ENCODE results near the gene CCDC179. TPM values are rescaled to one million over a fixed set of nuclear protein-coding genes. Genes with fewer than 3 reads are reported as not detected.

The CCDC179 gene
- total and polyA plus RNA-seq, 10 of the 15 experiments (the other 5 are each of a cell fraction or from before 2014, with no cell fraction given): 0.16 TPM; not detected in 9

DNA sequence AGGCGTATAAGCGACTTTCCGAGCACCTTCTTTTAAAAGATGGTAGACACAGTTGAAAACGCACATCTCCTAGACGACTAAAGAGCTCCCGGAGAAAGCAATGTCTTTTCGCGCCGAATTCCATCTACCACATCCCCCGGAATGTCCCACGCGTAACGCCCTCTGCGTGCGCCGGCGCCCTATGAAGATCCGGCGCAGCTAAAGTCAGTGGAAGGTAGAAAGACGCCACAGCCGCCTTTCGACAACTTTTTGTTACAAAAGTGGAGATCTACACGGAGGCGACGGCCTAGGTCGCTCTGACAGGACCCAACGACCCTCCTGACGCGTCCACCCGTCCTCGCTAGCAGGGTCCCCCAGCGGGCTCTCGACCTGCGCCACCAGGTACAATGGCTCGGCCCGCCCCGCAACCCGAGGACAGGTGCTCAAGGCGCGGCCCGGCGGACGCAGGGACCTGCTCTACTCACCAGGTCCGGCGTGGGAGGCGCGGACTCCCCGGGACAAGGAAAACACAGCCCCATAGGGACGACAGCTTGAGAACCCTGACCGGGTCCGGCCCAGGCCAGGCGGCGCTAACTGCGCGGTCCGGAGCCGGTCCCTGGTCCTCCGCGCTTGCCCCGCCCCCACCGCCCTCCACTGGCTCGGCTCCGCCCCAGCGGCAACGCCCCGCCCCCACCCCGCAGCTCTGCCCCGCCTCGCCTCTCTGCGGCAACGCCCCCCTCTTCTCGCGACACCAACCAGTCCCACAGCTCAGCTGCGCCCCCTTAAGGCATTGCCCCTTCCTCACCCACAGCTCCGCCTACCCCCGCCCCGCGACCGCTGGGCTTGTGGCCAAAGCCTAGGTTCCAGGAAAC lies 30.8 kb downstream of the CCDC179 start, which contains the start of gene SVIP (continued):
- TF ChIP-seq ZNF207 (IDR thresholded peaks at IDR 0.05; ENCODE audit: borderline replicate concordance): no peak
- TF ChIP-seq EED (IDR thresholded peaks at IDR 0.05; ENCODE audit: low read depth): peak; percentile 73
- TF ChIP-seq CBX3 (IDR thresholded peaks at IDR 0.05; ENCODE audit: borderline replicate concordance, low read depth): no peak
- TF ChIP-seq, protein P1, sequence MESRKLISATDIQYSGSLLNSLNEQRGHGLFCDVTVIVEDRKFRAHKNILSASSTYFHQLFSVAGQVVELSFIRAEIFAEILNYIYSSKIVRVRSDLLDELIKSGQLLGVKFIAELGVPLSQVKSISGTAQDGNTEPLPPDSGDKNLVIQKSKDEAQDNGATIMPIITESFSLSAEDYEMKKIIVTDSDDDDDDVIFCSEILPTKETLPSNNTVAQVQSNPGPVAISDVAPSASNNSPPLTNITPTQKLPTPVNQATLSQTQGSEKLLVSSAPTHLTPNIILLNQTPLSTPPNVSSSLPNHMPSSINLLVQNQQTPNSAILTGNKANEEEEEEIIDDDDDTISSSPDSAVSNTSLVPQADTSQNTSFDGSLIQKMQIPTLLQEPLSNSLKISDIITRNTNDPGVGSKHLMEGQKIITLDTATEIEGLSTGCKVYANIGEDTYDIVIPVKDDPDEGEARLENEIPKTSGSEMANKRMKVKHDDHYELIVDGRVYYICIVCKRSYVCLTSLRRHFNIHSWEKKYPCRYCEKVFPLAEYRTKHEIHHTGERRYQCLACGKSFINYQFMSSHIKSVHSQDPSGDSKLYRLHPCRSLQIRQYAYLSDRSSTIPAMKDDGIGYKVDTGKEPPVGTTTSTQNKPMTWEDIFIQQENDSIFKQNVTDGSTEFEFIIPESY (IDR thresholded peaks at IDR 0.05): no peak
- TF ChIP-seq, protein P2, sequence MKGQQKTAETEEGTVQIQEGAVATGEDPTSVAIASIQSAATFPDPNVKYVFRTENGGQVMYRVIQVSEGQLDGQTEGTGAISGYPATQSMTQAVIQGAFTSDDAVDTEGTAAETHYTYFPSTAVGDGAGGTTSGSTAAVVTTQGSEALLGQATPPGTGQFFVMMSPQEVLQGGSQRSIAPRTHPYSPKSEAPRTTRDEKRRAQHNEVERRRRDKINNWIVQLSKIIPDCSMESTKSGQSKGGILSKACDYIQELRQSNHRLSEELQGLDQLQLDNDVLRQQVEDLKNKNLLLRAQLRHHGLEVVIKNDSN (IDR thresholded peaks at IDR 0.05; ENCODE audit: borderline replicate concordance, extremely low read length, insufficient read depth, low read depth, low read length): no peak
- TF ChIP-seq, protein P3, sequence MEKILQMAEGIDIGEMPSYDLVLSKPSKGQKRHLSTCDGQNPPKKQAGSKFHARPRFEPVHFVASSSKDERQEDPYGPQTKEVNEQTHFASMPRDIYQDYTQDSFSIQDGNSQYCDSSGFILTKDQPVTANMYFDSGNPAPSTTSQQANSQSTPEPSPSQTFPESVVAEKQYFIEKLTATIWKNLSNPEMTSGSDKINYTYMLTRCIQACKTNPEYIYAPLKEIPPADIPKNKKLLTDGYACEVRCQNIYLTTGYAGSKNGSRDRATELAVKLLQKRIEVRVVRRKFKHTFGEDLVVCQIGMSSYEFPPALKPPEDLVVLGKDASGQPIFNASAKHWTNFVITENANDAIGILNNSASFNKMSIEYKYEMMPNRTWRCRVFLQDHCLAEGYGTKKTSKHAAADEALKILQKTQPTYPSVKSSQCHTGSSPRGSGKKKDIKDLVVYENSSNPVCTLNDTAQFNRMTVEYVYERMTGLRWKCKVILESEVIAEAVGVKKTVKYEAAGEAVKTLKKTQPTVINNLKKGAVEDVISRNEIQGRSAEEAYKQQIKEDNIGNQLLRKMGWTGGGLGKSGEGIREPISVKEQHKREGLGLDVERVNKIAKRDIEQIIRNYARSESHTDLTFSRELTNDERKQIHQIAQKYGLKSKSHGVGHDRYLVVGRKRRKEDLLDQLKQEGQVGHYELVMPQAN (conservative IDR thresholded peaks at IDR 0.05): peak; percentile 69
- TF ChIP-seq, protein P4, sequence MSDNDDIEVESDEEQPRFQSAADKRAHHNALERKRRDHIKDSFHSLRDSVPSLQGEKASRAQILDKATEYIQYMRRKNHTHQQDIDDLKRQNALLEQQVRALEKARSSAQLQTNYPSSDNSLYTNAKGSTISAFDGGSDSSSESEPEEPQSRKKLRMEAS (IDR thresholded peaks at IDR 0.05; ENCODE audit: low read depth, low read length): peak; percentile 43; the same call in 1 of the 2 replicates
- TF ChIP-seq RAD21 (IDR thresholded peaks at IDR 0.05; ENCODE audit: insufficient read depth, low read depth, low read length): peak; percentile 56
- peak; percentile 46; the same call in 1 of the 2 replicates for TF ChIP-seq YY1 (IDR thresholded peaks at IDR 0.05; ENCODE audit: low read depth, low read length)
- TF ChIP-seq, protein P5, sequence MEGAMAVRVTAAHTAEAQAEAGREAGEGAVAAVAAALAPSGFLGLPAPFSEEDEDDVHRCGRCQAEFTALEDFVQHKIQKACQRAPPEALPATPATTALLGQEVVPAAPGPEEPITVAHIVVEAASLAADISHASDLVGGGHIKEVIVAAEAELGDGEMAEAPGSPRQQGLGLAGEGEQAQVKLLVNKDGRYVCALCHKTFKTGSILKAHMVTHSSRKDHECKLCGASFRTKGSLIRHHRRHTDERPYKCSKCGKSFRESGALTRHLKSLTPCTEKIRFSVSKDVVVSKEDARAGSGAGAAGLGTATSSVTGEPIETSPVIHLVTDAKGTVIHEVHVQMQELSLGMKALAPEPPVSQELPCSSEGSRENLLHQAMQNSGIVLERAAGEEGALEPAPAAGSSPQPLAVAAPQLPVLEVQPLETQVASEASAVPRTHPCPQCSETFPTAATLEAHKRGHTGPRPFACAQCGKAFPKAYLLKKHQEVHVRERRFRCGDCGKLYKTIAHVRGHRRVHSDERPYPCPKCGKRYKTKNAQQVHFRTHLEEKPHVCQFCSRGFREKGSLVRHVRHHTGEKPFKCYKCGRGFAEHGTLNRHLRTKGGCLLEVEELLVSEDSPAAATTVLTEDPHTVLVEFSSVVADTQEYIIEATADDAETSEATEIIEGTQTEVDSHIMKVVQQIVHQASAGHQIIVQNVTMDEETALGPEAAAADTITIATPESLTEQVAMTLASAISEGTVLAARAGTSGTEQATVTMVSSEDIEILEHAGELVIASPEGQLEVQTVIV (IDR thresholded peaks at IDR 0.05; ENCODE audit: borderline replicate concordance, partially characterized antibody): no peak
- no peak for TF ChIP-seq KLF5 (IDR thresholded peaks at IDR 0.05; ENCODE audit: partially characterized antibody)
- TF ChIP-seq ZZZ3 (IDR thresholded peaks at IDR 0.05; ENCODE audit: control insufficient read depth, insufficient read length, low read depth): no peak
- TF ChIP-seq SPI1 (IDR thresholded peaks at IDR 0.05; ENCODE audit: borderline replicate concordance, insufficient read depth, low read depth, low read length): 0 out of 2 replicates have a peak, but pooled peaks have one; percentile 17
- TF ChIP-seq PAX5 (IDR thresholded peaks at IDR 0.05; ENCODE audit: borderline replicate concordance, low read depth, low read length): no peak
- peak in 1 of 2 experiments; percentile 44; a peak in 1 of 3 replicates for TF ChIP-seq EGR1 (IDR thresholded peaks at IDR 0.05; ENCODE audit: borderline replicate concordance in 1 of 2, low read depth in 2 of 2, low read length in 2 of 2)
- TF ChIP-seq, protein P6, sequence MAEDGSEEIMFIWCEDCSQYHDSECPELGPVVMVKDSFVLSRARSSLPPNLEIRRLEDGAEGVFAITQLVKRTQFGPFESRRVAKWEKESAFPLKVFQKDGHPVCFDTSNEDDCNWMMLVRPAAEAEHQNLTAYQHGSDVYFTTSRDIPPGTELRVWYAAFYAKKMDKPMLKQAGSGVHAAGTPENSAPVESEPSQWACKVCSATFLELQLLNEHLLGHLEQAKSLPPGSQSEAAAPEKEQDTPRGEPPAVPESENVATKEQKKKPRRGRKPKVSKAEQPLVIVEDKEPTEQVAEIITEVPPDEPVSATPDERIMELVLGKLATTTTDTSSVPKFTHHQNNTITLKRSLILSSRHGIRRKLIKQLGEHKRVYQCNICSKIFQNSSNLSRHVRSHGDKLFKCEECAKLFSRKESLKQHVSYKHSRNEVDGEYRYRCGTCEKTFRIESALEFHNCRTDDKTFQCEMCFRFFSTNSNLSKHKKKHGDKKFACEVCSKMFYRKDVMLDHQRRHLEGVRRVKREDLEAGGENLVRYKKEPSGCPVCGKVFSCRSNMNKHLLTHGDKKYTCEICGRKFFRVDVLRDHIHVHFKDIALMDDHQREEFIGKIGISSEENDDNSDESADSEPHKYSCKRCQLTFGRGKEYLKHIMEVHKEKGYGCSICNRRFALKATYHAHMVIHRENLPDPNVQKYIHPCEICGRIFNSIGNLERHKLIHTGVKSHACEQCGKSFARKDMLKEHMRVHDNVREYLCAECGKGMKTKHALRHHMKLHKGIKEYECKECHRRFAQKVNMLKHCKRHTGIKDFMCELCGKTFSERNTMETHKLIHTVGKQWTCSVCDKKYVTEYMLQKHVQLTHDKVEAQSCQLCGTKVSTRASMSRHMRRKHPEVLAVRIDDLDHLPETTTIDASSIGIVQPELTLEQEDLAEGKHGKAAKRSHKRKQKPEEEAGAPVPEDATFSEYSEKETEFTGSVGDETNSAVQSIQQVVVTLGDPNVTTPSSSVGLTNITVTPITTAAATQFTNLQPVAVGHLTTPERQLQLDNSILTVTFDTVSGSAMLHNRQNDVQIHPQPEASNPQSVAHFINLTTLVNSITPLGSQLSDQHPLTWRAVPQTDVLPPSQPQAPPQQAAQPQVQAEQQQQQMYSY (CRISPR knock-in tag; IDR thresholded peaks at IDR 0.05): no peak
